ENCODE data around the gene BRPF1.

- TF ChIP-seq CTCF (conservative IDR thresholded peaks at IDR 0.05; ENCODE audit: low read length) (no peak), EZH2phosphoT487 (IDR thresholded peaks at IDR 0.05; ENCODE audit: borderline replicate concordance, low read depth, low read length) (no peak)
Measured at GRCh38 chr3:9727743-9728142, 3.8 kb upstream of the BRPF1 start.
